BLaER1 treated with 17β-estradiol and CSF1 and Interleukin-3, amounts not matched to agents 10 nM and 100 nM (cell line): ENCODE results near the gene PISD.

Experiments used
- H3K27ac ChIP-seq, 11 experiments: shearing (Covaris generic); formaldehyde crosslinking; 2 replicates each; pipeline ENCODE4 v1.8.1; 2022
- H3K27me3 ChIP-seq, 11 experiments: shearing (Covaris generic); formaldehyde crosslinking; 2 replicates each; pipeline ENCODE4 v1.8.1; 2022
- H3K36me3 ChIP-seq, 11 experiments: shearing (Covaris generic); formaldehyde crosslinking; 2 replicates each; pipeline ENCODE4 v1.8.1; 2022
- H3K4me1 ChIP-seq, 10 experiments: shearing (Covaris generic); formaldehyde crosslinking; 2 replicates each; pipeline ENCODE4 v1.8.1; 2022
- H3K4me2 ChIP-seq, 11 experiments: shearing (Covaris generic); formaldehyde crosslinking; 2 replicates each; pipeline ENCODE4 v1.8.1; 2022
- H3K4me3 ChIP-seq, 10 experiments: shearing (Covaris generic); formaldehyde crosslinking; 2 replicates each; pipeline ENCODE4 v1.8.1; 2022
- H3K9ac ChIP-seq, 11 experiments: shearing (Covaris generic); formaldehyde crosslinking; 2 replicates each; pipeline ENCODE4 v1.8.1; 2022
- H3K9me3 ChIP-seq, 11 experiments: shearing (Covaris generic); formaldehyde crosslinking; replicated peaks in 1 of 11; 2 replicates each; pipeline ENCODE4 v1.8.1; 2022
- H4K20me1 ChIP-seq, 11 experiments: shearing (Covaris generic); formaldehyde crosslinking; 2 replicates each; pipeline ENCODE4 v1.8.1; 2022
- Cebpa-rat ChIP-seq, 11 experiments: shearing (Covaris generic); IDR thresholded peaks; 2 replicates each; pipeline ENCODE4 v1.8.1; 2022

PISD gene

DNA sequence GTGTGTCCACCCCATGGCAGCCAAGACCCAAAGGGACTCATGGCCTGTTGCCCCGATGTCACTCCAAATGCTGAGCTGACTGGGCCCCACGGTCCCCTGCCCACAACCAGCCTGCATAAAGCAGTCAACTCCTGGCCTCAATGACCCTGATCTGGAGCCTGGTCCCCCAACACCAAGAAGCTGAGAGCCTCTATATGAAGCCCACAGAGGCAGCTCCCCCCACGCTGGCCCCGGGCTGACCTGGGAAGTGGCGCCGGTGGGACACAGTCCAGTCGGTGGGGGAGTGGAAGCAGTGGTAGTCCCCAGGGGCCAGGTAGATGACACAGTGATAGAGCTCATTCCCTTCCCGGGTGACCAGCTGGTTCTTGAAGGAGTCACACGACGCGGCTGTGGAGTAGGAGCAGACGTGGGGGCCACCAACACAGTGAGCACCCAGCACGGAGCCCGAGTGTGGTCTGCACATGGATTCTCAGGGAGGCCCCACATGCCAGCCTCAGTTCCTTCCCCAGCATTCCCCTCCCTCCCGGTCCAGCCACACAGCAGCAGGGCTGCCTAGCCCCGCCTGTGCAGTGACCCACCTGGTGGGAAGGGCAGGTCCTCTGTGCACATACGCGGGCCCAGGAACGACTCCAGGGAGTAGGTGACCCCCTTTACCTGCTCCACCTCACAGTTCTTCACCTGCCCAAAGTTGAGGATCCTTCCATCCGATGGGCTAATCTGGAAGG lies 41.1 kb downstream of the PISD start:
- peaks cover 52 to 100% (median 96%) of the 10 kb centered on the region in 11 experiments for H4K20me1 ChIP-seq
- H3K9me3 ChIP-seq, result no peaks in the 10 kb centered on the region
- H3K9ac ChIP-seq, result no peak overlapping the region
- H3K4me3 ChIP-seq, result no peak overlapping the region
- TF ChIP-seq Cebpa-rat (IDR thresholded peaks at IDR 0.05), result no peak
- no peak overlapping the region for H3K4me2 ChIP-seq
- no peak overlapping the region for H3K27ac ChIP-seq
- peaks cover 16 to 47% (median 34%) of the 10 kb centered on the region in 10 experiments for H3K4me1 ChIP-seq
- no peaks in the 10 kb centered on the region for H3K27me3 ChIP-seq
- H3K36me3 ChIP-seq, result peaks cover 78 to 96% (median 92%) of the 10 kb centered on the region in 11 experiments

- Histone ChIP-seq H3K9ac (no peak overlapping the region), H3K4me2 (no peak overlapping the region), H4K20me1 (peaks cover 42 to 97% (median 85%) of the 10 kb centered on the region in 11 experiments), H3K36me3 (peaks cover 69 to 85% (median 81%) of the 10 kb centered on the region in 11 experiments), H3K9me3 (no peaks in the 10 kb centered on the region), H3K27me3 (no peaks in the 10 kb centered on the region), H3K4me3 (no peak overlapping the region), H3K4me1 (peaks cover 24 to 48% (median 38%) of the 10 kb centered on the region in 10 experiments), H3K27ac (no peak overlapping the region)
- TF ChIP-seq Cebpa-rat (IDR thresholded peaks at IDR 0.05), result no peak
These were observed 42.3 kb downstream of the PISD start for GRCh38 chr22:31619611-31620300.

DNA sequence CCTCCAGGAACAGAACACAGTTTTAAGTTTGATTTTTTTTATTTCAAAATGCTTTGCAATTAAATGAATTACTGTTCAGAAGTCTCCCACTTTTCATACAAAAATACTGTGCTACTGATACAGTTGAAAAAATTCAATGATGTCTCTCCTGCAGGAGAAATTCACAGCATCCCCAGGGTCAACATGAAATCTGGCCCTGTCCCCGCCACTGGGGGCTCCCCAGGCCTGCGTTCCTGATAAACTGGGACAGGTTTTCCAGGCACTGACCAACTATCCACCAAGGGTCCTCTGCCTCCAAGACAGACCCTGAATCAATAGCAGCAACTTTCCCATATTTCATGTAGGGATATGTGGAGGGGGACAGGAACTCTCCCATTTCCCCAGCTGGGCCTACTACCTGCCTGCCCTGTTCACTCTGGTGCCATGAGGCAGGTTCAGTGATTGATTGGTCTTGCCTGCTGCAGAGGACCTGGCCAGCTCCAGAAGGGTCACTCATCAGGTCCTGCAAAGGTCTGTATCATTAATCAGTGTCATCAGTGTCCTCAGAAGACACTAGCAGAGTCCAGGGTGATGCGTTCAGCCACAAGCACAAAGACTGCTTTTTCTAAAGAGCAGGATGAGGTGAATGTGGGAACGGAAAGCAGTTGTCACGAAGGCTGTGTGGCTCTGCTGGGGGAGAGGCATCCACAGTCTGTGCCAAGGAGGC lies 43.4 kb downstream of the PISD start:
- no peaks in the 10 kb centered on the region for H3K9me3 ChIP-seq
- no peaks in the 10 kb centered on the region for H3K27me3 ChIP-seq
- no peak overlapping the region for H3K4me2 ChIP-seq
- H3K9ac ChIP-seq, result 0 out of 22 replicates have a peak overlapping the region, but pooled peaks of 1 of the 11 experiments have one; percentile 10
- no peak for TF ChIP-seq Cebpa-rat (IDR thresholded peaks at IDR 0.05)
- H4K20me1 ChIP-seq, result peaks cover 30 to 90% (median 74%) of the 10 kb centered on the region in 11 experiments
- peaks cover 36 to 52% (median 46%) of the 10 kb centered on the region in 10 experiments for H3K4me1 ChIP-seq
- peak overlapping the region in 1 of 11 experiments; percentile 2; a peak in 1 of 22 replicates for H3K27ac ChIP-seq
- H3K4me3 ChIP-seq, result no peak overlapping the region
- H3K36me3 ChIP-seq, result peaks cover 67 to 73% (median 70%) of the 10 kb centered on the region in 11 experiments

DNA sequence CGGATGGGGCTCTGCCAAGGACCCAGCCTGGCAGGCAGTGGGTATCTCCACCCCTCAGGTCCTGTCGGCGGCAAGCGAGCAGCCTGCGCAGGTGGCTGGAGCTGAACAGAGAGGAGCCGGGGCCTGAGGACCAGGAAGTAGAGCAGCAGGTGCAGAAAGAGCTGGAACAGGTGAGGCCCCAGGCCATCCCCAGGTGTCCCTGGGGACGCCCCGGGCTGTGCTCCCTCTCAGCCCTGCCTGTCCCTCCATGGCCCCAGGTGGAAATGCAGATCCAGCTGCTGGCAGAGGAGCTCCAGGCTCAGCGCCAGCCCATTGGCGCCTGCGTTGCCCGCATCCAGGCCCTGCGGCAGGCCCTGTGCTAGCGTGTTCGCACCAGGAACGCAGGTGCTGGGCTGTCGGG lies 44.0 kb downstream of the PISD start:
- no peak for TF ChIP-seq Cebpa-rat (IDR thresholded peaks at IDR 0.05)
- Histone ChIP-seq H3K4me3 (no peak overlapping the region), H3K9me3 (no peaks in the 10 kb centered on the region), H3K4me2 (peak overlapping the region in 3 of 11 experiments; percentile 30 to 95 (median 93); a peak in 3 of 22 replicates), H4K20me1 (peaks cover 25 to 85% (median 68%) of the 10 kb centered on the region in 11 experiments), H3K9ac (no peak overlapping the region), H3K27ac (peak overlapping the region in 1 of 11 experiments; percentile 2; a peak in 1 of 22 replicates), H3K36me3 (peaks cover 63 to 68% (median 64%) of the 10 kb centered on the region in 11 experiments), H3K27me3 (no peaks in the 10 kb centered on the region), H3K4me1 (peaks cover 41 to 57% (median 48%) of the 10 kb centered on the region in 10 experiments)

- Histone ChIP-seq H3K9me3 (no peaks in the 10 kb centered on the region), H3K36me3 (peaks cover 47 to 56% (median 49%) of the 10 kb centered on the region in 11 experiments), H3K4me3 (no peak overlapping the region), H4K20me1 (peaks cover 8 to 69% (median 52%) of the 10 kb centered on the region in 11 experiments; a peak in 20 of 22 replicates), H3K27me3 (no peaks in the 10 kb centered on the region), H3K27ac (peak overlapping the region; percentile 33 to 79 (median 68); a peak in 21 of 22 replicates), H3K4me1 (peaks cover 44 to 59% (median 48%) of the 10 kb centered on the region in 10 experiments), H3K9ac (peak overlapping the region in 10 of 11 experiments; percentile 2 to 73 (median 60); a peak in 17 of 22 replicates), H3K4me2 (peak overlapping the region; percentile 79 to 95 (median 89))
- TF ChIP-seq Cebpa-rat (IDR thresholded peaks at IDR 0.05), result no peak
These were observed 45.6 kb downstream of the PISD start for GRCh38 chr22:31616315-31616980.

DNA sequence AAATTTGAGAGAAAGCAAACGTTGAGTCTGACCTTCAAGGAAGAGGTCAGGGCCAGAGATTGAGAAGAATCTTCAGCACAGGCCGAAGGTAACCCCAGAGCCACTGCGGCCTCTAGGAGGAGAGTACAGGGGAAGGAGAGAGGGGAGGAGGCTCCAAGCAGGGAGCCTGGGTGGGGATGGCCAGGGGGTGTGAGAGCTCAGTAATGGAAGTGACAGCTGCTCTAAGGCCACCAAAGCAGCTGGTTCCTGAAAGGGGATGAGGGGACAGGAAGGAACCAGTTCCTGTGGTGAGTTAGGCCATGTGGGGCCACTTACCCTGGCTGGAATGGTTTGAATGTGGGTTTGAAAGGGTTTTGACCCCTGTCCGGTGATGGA lies 46.1 kb downstream of the PISD start:
- Histone ChIP-seq H3K4me3 (no peak overlapping the region), H3K27ac (peak overlapping the region; percentile 33 to 79 (median 68); a peak in 21 of 22 replicates), H3K9me3 (no peaks in the 10 kb centered on the region), H3K4me2 (peak overlapping the region; percentile 79 to 95 (median 89)), H3K4me1 (peaks cover 47 to 59% (median 53%) of the 10 kb centered on the region in 10 experiments), H4K20me1 (peaks cover 3 to 64% (median 47%) of the 10 kb centered on the region in 11 experiments; a peak in 20 of 22 replicates), H3K27me3 (no peaks in the 10 kb centered on the region), H3K36me3 (peaks cover 42 to 56% (median 47%) of the 10 kb centered on the region in 11 experiments), H3K9ac (peak overlapping the region in 9 of 11 experiments; percentile 2 to 73 (median 58); a peak in 17 of 22 replicates)
- TF ChIP-seq Cebpa-rat (IDR thresholded peaks at IDR 0.05), result no peak

GRCh38 chr22:31615491-31615860 lies 46.5 kb downstream of the PISD start:
- Histone ChIP-seq H3K27me3 (no peaks in the 10 kb centered on the region), H3K4me1 (peaks cover 51 to 59% (median 56%) of the 10 kb centered on the region in 10 experiments), H3K9ac (peak overlapping the region in 8 of 11 experiments; percentile 36 to 73 (median 60); a peak in 14 of 22 replicates), H3K27ac (peak overlapping the region; percentile 33 to 79 (median 68); a peak in 21 of 22 replicates), H3K36me3 (peaks cover 38 to 56% (median 45%) of the 10 kb centered on the region in 11 experiments), H3K4me3 (no peak overlapping the region), H3K9me3 (no peaks in the 10 kb centered on the region), H4K20me1 (peaks cover 3 to 61% (median 42%) of the 10 kb centered on the region in 11 experiments; a peak in 19 of 22 replicates), H3K4me2 (peak overlapping the region; percentile 79 to 95 (median 89))
- no peak for TF ChIP-seq Cebpa-rat (IDR thresholded peaks at IDR 0.05)
